ENCODE data around the gene C6orf118.

C6orf118 gene

GRCh38 chr6:165231177-165231576 is 78.2 kb downstream of the C6orf118 start:
- Histone ChIP-seq H3K27ac (no peak overlapping the region), H3K27me3 (ENCODE audit: insufficient read depth, low read depth, severe bottlenecking) (no peaks in the 10 kb centered on the region), H3K36me3 (no peaks in the 10 kb centered on the region), H3K4me3 (ENCODE audit: low read depth, low read length) (no peak overlapping the region), H3K9me3 (ENCODE audit: severe bottlenecking) (peaks cover 6% of the 10 kb centered on the region)
- no peak for DNase-seq
- TF ChIP-seq CTCF (IDR thresholded peaks at IDR 0.05; ENCODE audit: low read depth, low read length) = no peak
